HG03139 (cell line): ENCODE data around the gene IGFL1.
"Not testable (repeated sequence)": the region's sequence is repeated elsewhere in the genome, so short reads cannot be mapped to it uniquely, and the experiment has no call there.

Source experiments
- ATAC-seq: cut with Tn5 transposase; IDR thresholded peaks from one replicate; pipeline ENCODE4 v1.9.1; 2021; ENCODE audit not compliant: unreplicated experiment

The IGFL1 gene

GRCh38 chr19:46264801-46265200 lies 35.3 kb downstream of the IGFL1 start:
- not testable (repeated sequence) for ATAC-seq

- ATAC-seq: no peak
These were observed 35.8 kb downstream of the IGFL1 start for GRCh38 chr19:46265217-46265828.

- ATAC-seq: no peak
These were observed 39.6 kb downstream of the IGFL1 start for GRCh38 chr19:46269101-46269500.

GRCh38 chr19:46270521-46271256 lies 41.1 kb downstream of the IGFL1 start:
- no peak for ATAC-seq

GRCh38 chr19:46271481-46272197 lies 42.1 kb downstream of the IGFL1 start:
- ATAC-seq: no peak

- not testable (repeated sequence) for ATAC-seq
These were observed 44.4 kb downstream of the IGFL1 start for GRCh38 chr19:46273931-46274330.

GRCh38 chr19:46279177-46279576 lies 49.6 kb downstream of the IGFL1 start:
- no peak for ATAC-seq
